Measurements from ENCODE around the gene HTR6. TPM values are rescaled to one million over a fixed set of nuclear protein-coding genes. Genes with fewer than 3 reads are reported as not detected.

Gene HTR6
- total RNA-seq, 1 experiment from 2014 or later, result not detected

DNA sequence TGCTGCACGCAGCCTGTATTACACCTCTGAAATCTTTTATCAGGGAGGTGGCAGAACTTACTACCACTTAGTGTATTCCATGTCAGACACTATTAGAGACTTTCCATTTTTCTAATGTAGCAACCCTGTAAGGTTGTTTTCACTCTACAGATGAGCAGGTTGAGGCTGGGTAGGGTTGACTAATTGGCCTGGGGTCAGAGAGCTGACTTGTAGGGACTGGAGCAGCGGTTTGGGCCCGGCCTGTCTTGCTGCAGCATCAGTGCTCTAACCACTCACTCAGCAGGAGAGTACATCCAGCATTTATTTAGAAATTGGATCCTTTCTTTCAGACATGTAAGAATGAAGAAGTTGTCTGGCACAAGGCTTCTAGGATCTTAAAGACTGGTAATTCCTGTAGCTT, 46.2 kb upstream of the HTR6 start:
- H3K4me3 Mint-ChIP-seq (ENCODE audit: low read depth, unreplicated experiment), result no peak overlapping the region
- H3K9me3 Mint-ChIP-seq (ENCODE audit: low read depth, unreplicated experiment), result no peaks in the 10 kb centered on the region
- peaks cover 17% of the 10 kb centered on the region for H3K36me3 Mint-ChIP-seq (ENCODE audit: insufficient read depth, unreplicated experiment)
- no peak for DNase-seq
- TF ChIP-seq CTCF (IDR thresholded peaks at IDR 0.05; ENCODE audit: unreplicated experiment), result no peak
- CTCF ChIA-PET, result no interaction called here
- H3K27ac Mint-ChIP-seq (ENCODE audit: unreplicated experiment), result no peak overlapping the region
- H3K4me1 Mint-ChIP-seq (ENCODE audit: low read depth, unreplicated experiment), result peaks cover 15% of the 10 kb centered on the region
- BruUV-seq (replicated peaks), result no TSS peak
- no peaks in the 10 kb centered on the region for H3K27me3 Mint-ChIP-seq (ENCODE audit: unreplicated experiment)
- intact Hi-C loops (cut with micrococcal nuclease; ENCODE audit: unreplicated experiment), result no loop called here

DNA sequence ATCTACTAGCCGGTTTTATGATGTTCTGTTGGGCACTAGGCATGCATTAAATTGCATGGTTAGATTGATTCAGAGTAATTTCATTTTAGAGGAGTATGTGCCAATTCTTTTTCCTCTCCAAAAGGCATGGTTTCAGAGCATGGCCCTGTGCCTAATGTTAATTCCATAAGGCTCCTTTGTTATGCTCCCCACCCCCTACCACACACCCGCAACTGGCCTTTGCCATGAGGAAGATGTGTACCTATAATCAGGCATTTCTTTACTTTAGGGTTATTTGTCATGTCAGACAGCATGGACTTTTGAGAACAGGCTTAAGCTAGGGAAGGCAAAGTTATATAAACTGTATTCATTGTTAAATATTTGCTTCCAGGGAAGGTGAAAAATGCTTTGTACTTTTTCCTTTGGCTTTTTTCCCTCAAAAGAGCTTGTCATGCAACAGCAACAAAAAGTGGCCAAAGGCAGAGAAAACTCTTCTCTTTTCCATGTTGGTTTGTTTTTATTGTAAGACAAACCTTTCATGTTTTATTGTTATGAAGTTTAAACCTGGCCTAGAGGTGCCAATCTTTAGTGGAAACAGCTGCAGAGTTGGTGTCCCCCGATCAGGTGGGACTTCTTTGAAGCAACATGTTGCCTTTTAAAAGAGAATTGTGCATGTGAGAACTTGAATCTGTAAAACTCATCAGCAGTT, 44.8 kb upstream of the HTR6 start:
- Mint-ChIP-seq H3K4me3 (ENCODE audit: low read depth, unreplicated experiment) (no peak overlapping the region), H3K27me3 (ENCODE audit: unreplicated experiment) (no peaks in the 10 kb centered on the region), H3K36me3 (ENCODE audit: insufficient read depth, unreplicated experiment) (peaks cover 16% of the 10 kb centered on the region), H3K4me1 (ENCODE audit: low read depth, unreplicated experiment) (peaks cover 6% of the 10 kb centered on the region), H3K27ac (ENCODE audit: unreplicated experiment) (no peak overlapping the region), H3K9me3 (ENCODE audit: low read depth, unreplicated experiment) (no peaks in the 10 kb centered on the region)
- DNase-seq, result no peak
- TF ChIP-seq CTCF (IDR thresholded peaks at IDR 0.05; ENCODE audit: unreplicated experiment), result no peak
- CTCF ChIA-PET, result no interaction called here
- intact Hi-C loops (cut with micrococcal nuclease; ENCODE audit: unreplicated experiment), result no loop called here
- no TSS peak for BruUV-seq (replicated peaks)

DNA sequence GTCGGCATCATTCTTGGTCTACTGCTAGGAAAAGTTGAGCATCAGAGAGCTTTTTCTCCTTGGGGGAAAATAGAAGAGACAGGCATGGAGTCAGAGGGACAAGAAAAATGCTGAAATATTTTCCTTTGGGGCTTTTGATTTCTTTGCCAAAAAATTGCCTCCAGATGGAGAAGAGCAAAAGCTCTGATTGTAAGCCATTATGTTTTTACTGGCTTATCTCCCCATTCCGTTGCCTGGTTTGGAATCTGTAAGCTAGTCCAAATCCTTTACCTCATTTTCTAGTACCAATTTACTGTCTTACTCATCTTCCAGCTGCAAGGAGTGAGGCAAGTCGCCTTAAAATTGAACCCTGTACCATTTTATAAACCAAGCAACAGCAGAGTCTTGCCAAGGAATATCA, 43.9 kb upstream of the HTR6 start:
- CTCF ChIA-PET, result no interaction called here
- no peak overlapping the region for H3K27ac Mint-ChIP-seq (ENCODE audit: unreplicated experiment)
- no TSS peak for BruUV-seq (replicated peaks)
- H3K4me1 Mint-ChIP-seq (ENCODE audit: low read depth, unreplicated experiment), result no peaks in the 10 kb centered on the region
- intact Hi-C loops (cut with micrococcal nuclease; ENCODE audit: unreplicated experiment), result no loop called here
- no peak for TF ChIP-seq CTCF (IDR thresholded peaks at IDR 0.05; ENCODE audit: unreplicated experiment)
- H3K27me3 Mint-ChIP-seq (ENCODE audit: unreplicated experiment), result no peaks in the 10 kb centered on the region
- DNase-seq, result no peak
- H3K36me3 Mint-ChIP-seq (ENCODE audit: insufficient read depth, unreplicated experiment), result peaks cover 7% of the 10 kb centered on the region
- H3K4me3 Mint-ChIP-seq (ENCODE audit: low read depth, unreplicated experiment), result no peak overlapping the region
- H3K9me3 Mint-ChIP-seq (ENCODE audit: low read depth, unreplicated experiment), result no peaks in the 10 kb centered on the region

- no peak overlapping the region for H3K4me3 Mint-ChIP-seq (ENCODE audit: low read depth, unreplicated experiment)
Measured at GRCh38 chr1:19621274-19621950, 43.3 kb upstream of the HTR6 start.

More at GRCh38 chr1:19621274-19621950, 43.3 kb upstream of the HTR6 start:
- TF ChIP-seq CTCF (IDR thresholded peaks at IDR 0.05; ENCODE audit: unreplicated experiment), result no peak
- H3K4me1 Mint-ChIP-seq (ENCODE audit: low read depth, unreplicated experiment), result no peaks in the 10 kb centered on the region
- DNase-seq, result no peak
- no peak overlapping the region for H3K27ac Mint-ChIP-seq (ENCODE audit: unreplicated experiment)
- intact Hi-C loops (cut with micrococcal nuclease; ENCODE audit: unreplicated experiment), result no loop called here
- no peaks in the 10 kb centered on the region for H3K27me3 Mint-ChIP-seq (ENCODE audit: unreplicated experiment)
- BruUV-seq (replicated peaks), result no TSS peak
- H3K36me3 Mint-ChIP-seq (ENCODE audit: insufficient read depth, unreplicated experiment), result peaks cover 6% of the 10 kb centered on the region
- CTCF ChIA-PET, result no interaction called here
- H3K9me3 Mint-ChIP-seq (ENCODE audit: low read depth, unreplicated experiment), result no peaks in the 10 kb centered on the region
